Left hindlimb (tissue), 1 donor: ENCODE results near the gene SELENOK.
"Not testable (repeated sequence)": the region's sequence is repeated elsewhere in the genome, so short reads cannot be mapped to it uniquely, and the experiment has no call there.

ENCODE experiments used
- DNase-seq: peaks from one replicate; pipeline ENCODE4 v3.0.0-alpha.2; 2018

Gene SELENOK

GRCh38 chr3:53891497-53892285 is at the start of gene SELENOK:
TSS of gene SELENOK (minus strand) at chr3:53891859.
- peak; percentile 99 for DNase-seq

DNA sequence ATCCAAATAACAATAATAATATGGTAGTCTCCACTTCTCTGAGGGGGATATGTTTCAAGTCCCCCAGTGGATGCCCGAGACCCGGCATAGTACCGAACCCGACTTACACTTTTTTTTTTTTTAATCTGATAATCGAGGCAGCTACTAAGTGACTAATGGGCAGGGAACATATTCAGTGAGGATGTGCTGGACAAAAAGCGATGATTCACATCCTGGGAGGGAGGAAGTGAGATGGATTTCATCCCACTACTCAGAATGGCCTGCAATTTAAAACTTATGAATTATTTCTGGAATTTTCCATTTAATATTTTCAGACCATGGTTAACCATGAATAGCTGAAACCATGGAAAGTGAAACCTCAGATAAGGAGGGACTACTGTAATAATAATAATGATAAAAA is 49.5 kb upstream of the SELENOK start:
- no peak for DNase-seq

- DNase-seq, result no peak
These were observed 49.0 kb upstream of the SELENOK start for GRCh38 chr3:53940623-53941022.

- DNase-seq, result no peak
These were observed 48.2 kb upstream of the SELENOK start for GRCh38 chr3:53939813-53940212.

GRCh38 chr3:53939086-53939582 is 47.5 kb upstream of the SELENOK start:
- DNase-seq, result no peak

DNA sequence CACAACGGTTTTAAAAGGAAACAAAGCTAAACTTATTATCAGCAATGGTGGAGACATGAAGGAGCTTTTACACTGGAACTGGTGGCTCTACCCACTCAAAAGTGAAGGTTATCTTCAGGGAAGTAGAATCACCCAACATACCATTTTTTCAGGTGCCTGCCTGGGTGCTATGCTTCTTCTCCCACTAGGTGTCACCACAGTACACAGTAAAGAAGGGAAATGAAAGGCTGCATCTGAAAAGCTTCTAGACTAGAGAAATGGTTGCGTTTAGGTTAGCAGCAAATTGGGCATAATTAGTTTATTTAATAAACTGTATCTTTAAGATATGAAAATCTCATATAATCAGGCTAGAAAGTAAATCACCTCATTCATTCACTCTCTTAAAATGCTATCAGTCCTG is 47.0 kb upstream of the SELENOK start:
- no peak for DNase-seq

DNA sequence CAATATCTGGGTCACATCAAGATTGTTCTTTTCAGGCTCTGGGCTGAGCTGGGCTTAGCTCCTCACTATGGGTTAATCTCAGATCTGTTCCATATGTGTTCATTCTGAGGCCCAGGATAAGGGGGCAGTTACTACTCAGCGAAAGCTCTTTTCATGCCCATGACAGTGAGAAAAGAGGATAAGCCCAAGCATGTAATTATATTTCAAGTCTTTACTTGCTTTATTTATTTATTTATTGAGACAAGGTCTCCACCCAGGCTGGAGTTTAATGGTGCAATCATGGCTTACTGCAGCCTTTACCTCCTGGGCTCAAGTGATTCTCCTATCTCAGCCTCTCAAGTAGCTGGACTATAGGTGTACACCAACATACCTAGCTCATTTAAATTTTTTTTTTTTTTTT is 44.7 kb upstream of the SELENOK start:
- no peak for DNase-seq

- no peak for DNase-seq
These were observed 43.7 kb upstream of the SELENOK start for GRCh38 chr3:53935283-53935901.

- not testable (repeated sequence) for DNase-seq
These were observed 35.7 kb upstream of the SELENOK start for GRCh38 chr3:53927208-53927872.

- DNase-seq, result no peak
These were observed 29.6 kb upstream of the SELENOK start for GRCh38 chr3:53921296-53921695.

- no peak for DNase-seq
These were observed 28.1 kb upstream of the SELENOK start for GRCh38 chr3:53919741-53920140.

DNA sequence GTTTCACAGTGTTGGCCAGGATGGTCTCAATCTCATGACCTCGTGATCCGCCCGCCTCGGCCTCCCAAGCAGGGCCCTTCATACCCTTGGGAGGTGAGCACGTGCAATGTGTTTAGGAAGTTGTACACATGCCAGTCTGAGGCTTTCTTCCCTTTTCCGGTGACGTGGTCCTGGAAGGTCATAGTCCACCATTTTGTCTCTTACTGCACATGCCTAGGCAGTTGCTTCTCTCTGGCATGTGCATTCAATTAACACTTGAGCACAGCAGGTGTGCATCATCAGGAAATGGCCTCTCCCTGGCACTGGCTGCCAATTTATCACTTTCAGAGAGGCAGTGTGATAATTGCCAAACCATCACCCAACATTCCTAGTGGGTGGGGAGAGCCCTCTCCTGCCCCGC is 21.7 kb upstream of the SELENOK start:
- DNase-seq, result no peak

DNA sequence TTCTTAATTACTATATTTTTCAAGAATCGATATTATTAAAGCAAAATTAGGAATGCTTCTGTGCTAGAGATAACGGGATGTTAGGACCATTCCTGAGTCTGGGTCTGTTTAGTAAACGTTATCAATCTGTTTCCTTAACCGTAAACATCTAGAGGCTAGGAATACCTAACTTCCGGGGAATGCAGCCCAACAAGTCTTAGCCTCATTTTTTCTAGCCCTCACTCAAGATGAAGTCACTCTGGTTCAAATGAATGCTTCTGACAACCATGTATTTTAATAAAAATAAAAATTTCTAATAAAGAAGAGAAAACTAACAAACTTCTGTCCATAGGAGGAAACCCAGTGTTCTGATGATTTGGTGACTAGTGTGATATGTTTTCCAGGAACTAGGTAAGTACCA is 11.1 kb upstream of the SELENOK start:
- no peak for DNase-seq

DNA sequence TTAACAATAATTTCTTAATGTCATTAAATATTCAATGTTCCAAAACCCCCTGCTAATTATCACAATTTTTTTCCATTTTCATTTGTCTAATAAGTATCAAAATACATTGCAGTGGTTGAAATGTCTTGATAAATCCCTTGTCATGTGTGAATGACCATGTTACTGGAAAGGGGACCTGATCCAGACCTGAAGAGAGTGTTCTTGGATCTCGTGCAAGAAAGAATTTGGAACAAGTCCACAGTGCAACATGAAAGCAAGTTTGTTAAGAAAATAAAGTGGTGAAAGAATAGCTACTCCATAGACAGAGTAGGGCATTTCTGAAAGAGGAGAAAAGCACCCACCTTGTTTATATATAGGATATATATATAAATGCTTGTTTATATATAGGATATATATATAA is 10.4 kb upstream of the SELENOK start:
- no peak for DNase-seq

DNA sequence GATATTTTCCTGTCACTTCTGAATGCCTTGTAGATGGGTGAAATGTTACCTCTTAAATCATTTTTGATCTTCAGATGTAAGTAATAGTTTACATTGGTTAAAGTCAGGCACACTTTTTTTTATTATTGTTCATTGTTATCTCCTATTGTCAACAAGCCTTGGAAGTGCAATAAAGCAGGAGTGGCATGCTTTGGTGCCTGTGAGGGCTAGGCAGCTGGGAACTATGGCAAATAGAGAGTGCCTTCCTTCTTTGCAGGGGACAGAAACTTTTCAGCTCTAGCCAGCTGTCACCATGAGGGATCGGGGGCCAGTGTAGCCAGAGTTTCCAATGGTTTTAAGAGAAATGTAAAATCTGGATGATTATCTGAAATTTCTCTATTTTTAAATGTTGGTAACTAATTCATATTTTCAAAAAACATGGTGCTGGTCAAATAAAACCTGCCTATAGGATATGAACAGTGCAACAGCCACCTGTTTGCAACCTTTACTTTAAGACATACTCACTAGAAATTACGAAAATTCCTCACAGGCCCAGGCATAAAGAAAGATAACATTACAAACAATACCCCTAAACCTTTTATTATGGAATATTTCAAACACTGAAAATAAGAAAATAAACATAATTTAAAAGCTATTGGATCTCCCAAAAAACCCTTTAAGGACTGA is 9.1 kb upstream of the SELENOK start:
- no peak for DNase-seq

GRCh38 chr3:53899750-53900149 is 8.1 kb upstream of the SELENOK start:
- DNase-seq, result no peak

DNA sequence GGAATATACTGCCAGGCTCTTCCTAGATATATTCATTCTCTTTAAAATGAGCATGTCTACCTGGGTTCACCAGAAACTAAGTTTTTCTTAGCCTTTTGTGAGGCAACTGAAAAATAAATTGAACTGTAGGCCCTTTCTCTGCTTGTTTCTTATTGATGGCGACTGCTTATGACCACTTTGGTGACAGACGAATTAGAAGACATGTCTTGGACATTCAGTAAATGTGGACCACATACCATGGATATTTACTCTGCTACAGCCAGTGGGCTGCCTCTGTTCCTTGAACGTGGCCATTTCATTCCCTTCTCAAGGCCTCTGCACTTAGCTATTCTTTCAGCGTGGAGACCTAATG is 603 bp upstream of the SELENOK start:
- DNase-seq, result no peak

- DNase-seq, result peak; percentile 30
These were observed 758 bp downstream of the SELENOK start for GRCh38 chr3:53890726-53891475.

DNA sequence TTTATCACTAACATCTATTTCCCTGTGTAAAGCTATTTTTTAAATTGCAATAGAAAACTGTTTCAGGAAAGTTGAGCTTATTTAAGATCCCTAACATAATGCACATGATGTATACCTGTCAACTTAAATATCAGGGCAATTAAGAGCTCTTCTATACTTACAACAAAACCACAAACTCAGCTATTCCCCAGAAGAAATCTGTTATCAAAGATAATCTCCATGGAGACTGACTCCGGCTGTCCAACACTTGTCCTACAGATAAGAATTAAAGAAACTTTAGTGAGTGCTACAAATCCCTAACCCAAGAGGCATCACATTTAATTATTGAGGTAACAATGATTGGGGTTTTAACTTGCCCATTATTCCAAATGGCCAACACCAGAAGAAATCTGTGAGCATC is 3.4 kb downstream of the SELENOK start:
- no peak for DNase-seq

GRCh38 chr3:53887446-53887845 is 4.2 kb downstream of the SELENOK start:
- DNase-seq, result no peak

- no peak for DNase-seq
These were observed 6.4 kb downstream of the SELENOK start for GRCh38 chr3:53885239-53885638.

DNA sequence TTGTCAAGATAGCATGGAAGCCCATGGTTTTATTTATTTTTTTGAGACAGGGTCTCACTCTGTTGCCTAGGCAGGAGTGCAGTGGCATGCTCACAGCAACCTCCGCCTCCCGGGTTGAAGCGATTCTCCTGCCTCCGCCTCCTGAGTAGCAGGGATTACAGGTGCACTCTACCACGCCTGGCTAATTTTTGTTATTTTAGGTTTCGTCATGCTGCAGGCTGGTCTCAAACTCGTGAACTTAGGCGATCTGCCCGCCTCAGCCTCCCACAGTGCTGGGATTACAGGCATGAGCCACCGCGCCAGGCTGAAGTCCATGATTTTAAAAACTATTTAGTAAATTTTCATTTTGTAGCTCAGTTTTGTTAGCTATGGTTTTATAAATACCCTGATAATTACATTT is 7.0 kb downstream of the SELENOK start:
- no peak for DNase-seq

DNA sequence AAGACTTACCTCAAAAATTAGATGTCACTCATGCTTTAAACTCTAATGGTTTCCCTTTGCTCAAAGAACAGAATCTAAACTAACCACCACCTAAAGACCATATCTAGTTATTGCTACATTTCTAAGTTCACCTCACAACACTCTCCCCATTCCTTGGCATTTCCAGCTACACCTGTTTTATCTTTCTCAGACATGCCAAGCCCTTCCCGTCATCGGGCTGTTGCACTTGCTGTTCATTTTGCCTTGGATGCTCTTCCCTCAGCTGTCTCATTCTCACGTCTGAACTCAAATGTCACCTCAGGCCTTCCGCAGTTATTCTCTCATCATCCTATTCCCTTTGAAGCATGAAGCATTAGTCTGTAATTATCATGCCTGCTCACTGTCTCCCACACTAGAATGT is 8.7 kb downstream of the SELENOK start:
- no peak for DNase-seq
